Measurements from ENCODE around the gene PPOX.

Gene PPOX

DNA sequence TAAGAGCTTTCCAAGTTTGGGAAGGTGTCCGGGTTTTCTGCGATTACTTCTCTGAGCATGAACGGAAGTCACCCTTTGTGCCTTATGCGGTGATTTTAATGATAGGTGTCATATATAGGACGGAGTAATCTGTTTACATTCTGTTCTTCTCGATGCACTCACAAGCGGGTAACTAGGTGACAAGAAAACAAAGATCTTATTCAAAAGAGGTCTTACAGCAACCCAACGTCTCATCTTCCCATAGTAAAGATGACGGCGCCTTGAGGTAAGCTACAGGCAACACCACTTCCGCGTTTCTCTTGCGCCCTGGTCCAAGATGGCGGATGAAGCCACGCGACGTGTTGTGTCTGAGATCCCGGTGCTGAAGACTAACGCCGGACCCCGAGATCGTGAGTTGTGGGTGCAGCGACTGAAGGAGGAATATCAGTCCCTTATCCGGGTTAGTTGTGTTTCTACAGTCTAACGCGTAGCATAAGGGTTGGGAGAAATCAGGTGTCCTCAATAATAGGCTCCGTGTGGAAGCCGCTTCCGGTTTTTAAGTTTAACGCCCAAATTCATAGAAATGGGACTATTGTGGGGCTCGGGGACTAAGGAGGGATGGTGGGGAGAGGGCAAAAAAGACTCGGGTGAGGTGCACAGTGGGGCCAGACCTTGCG, 12.4 kb upstream of the PPOX start, which contains the start of gene UFC1:
TSS of gene UFC1 (plus strand) at position 297 of the 656 bp plus-strand sequence. CDS start at position 317, 20 bp downstream.
- peak; percentile 49 to 62 for DNase-seq (ENCODE audit: low read depth in 2 of 2)

GRCh38 chr1:161157867-161158266, 8.4 kb upstream of the PPOX start:
- no peak for DNase-seq (ENCODE audit: low read depth in 2 of 2)

DNA sequence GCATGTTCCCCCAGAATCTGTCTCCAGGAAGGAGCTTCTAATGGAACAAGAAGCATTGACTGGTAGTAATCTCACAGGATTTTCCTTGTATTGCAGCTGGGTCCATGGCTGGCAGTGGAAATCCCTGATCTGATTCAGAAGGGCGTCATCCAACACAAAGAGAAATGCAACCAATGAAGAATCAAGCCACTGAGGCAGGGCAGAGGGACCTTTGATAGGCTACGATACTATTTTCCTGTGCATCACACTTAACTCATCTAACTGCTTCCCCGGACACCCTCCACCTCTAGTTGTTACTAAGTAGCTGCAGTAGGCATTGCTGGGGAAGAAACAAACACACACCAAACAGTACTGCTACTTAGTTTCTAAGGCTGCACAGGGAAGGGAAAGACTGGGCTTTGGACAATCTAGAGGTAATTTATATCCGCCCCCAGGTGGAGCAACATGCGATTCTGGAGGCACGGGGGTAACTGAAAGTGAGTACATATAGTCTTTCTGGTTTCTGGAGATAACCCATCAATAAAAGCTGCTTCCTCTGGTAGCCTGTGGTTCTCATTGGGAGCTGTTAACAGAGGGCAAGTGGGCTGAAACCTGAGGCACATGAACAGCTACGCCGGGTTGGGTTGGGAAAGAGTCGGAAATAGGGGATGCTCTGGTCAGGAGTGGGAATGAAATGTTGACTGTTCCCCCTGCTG, 7.8 kb upstream of the PPOX start:
- no peak for DNase-seq (ENCODE audit: low read depth in 2 of 2)

GRCh38 chr1:161159087-161159912, 6.9 kb upstream of the PPOX start, which contains the start of gene USP21:
USP21 (plus strand) TSS chr1:161159500; CDS start chr1:161160641, 1,141 bp downstream.
- DNase-seq (ENCODE audit: low read depth in 2 of 2) = peak; percentile 81 to 88

DNA sequence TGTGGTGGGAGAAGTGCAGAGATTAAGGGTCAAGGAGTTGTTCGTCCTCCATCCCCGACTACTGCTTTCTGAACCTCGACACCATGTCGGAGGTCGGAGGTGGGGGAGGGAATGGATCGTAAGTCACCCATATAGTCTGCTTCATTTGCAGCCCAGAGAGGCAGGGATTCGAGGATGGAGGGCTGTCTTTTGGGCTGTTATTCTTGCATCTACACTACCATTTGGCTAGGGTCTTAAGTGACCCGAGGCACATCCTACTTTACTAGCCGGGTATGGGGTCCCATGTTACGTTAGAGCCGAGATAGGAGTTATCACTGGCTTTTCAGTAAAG, 6.3 kb upstream of the PPOX start:
- DNase-seq (ENCODE audit: low read depth in 2 of 2) = no peak

DNA sequence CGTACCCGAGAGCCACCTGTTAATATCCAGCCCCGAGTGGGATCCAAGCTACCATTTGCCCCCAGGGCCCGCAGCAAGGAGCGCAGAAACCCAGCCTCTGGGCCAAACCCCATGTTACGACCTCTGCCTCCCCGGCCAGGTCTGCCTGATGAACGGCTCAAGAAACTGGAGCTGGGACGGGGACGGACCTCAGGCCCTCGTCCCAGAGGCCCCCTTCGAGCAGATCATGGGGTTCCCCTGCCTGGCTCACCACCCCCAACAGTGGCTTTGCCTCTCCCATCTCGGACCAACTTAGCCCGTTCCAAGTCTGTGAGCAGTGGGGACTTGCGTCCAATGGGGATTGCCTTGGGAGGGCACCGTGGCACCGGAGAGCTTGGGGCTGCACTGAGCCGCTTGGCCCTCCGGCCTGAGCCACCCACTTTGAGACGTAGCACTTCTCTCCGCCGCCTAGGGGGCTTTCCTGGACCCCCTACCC, 5.5 kb upstream of the PPOX start:
- DNase-seq (ENCODE audit: low read depth in 2 of 2) = no peak

DNA sequence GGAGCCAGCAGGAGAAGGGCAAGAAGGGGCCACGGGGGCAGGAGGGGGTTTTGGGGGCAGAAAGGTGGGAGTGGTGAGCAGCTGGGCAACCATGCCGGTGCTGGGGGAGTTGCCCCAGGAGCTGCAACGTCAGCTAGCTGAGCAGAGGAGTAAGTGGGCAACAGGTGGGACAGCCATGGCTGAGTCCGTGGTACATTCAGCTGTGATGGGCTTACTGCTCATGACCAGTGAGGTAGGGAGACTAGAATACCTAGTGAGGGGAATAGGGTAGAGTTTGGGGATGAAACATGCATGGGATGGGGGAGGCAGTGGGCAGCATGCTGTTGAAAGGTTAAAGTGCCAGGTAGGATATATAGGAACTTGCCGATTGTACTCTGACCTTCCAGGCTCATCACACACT, 4.6 kb upstream of the PPOX start:
- DNase-seq (ENCODE audit: low read depth in 2 of 2) = no peak

DNA sequence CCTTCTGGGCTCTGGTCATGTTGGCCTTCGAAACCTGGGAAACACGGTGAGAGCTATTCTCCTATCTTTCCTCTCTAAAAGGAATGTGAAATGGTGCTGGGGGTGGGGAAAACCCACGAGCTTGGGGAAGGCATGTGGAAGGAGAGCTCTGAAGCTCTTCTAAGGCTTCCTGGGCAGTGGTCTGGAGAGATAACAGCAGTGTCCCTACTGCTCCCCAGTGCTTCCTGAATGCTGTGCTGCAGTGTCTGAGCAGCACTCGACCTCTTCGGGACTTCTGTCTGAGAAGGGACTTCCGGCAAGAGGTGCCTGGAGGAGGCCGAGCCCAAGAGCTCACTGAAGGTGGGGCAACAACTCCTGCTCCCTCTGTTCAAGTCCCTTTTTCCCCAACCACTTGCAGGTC, 4.2 kb upstream of the PPOX start:
- no peak for DNase-seq (ENCODE audit: low read depth in 2 of 2)

- no peak for DNase-seq (ENCODE audit: low read depth in 2 of 2)
These were observed 3.4 kb upstream of the PPOX start for GRCh38 chr1:161162806-161163205.

GRCh38 chr1:161163793-161164192, 2.4 kb upstream of the PPOX start:
- DNase-seq (ENCODE audit: low read depth in 2 of 2) = no peak

- no peak for DNase-seq (ENCODE audit: low read depth in 2 of 2)
These were observed 1.2 kb upstream of the PPOX start for GRCh38 chr1:161164901-161165610.

DNA sequence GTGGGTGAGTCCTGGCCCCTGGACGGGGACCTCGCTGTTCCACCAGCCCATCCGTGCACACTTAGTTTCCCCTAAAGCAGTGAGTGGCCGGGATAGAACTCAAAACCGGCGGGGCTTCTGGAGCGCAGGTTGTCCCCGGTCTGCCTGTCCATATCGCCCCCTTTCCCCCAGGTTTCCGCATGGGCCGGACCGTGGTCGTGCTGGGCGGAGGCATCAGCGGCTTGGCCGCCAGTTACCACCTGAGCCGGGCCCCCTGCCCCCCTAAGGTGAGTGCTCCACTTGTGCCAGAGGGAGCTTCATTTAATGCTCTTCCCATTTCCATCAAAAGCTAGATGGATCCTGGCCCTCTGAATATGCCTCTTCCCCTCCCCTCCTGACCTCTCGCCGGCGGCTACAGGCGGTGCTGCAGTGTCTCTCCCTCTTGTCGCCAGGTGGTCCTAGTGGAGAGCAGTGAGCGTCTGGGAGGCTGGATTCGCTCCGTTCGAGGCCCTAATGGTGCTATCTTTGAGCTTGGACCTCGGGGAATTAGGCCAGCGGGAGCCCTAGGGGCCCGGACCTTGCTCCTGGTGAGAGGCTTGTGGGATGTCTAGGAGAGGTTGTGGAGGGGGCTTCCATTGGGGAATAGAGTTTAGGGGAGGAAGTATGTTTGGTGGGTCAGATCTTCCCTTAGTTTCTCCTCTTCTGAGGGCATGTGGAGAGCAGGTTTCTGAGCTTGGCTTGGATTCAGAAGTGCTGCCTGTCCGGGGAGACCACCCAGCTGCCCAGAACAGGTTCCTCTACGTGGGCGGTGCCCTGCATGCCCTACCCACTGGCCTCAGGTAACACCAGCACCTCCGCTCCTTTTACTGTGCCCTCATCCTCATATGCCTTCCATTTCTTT, 683 bp downstream of the PPOX start:
- DNase-seq (ENCODE audit: low read depth in 2 of 2) = no peak

- no peak for DNase-seq (ENCODE audit: low read depth in 2 of 2)
These were observed 2.7 kb downstream of the PPOX start for GRCh38 chr1:161168906-161169305.

GRCh38 chr1:161171191-161171590, 5.0 kb downstream of the PPOX start:
- DNase-seq (ENCODE audit: low read depth in 2 of 2) = no peak

GRCh38 chr1:161171696-161172095, 5.5 kb downstream of the PPOX start:
- no peak for DNase-seq (ENCODE audit: low read depth in 2 of 2)

DNA sequence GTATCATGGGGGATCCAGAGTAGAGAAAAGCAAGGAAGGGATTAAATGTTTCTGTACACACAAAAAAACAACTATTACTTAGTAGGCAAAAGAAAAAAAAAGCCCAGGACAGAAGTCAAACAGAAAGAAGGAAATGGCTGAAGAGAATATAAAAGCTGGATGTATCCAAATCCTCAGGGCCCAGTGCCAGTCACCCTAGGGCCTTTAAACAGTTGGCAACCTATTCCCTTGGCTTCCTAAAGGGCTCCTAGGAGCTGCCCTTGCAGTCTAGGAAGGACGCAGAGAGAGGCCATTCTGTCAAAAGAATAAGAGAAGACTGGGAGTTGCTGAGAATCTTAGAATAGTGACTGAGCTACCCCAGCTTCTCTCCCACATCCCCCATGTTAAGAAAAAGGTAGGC, 6.1 kb downstream of the PPOX start:
- DNase-seq (ENCODE audit: low read depth in 2 of 2) = no peak

GRCh38 chr1:161172776-161173376, 6.7 kb downstream of the PPOX start:
- no peak for DNase-seq (ENCODE audit: low read depth in 2 of 2)

DNA sequence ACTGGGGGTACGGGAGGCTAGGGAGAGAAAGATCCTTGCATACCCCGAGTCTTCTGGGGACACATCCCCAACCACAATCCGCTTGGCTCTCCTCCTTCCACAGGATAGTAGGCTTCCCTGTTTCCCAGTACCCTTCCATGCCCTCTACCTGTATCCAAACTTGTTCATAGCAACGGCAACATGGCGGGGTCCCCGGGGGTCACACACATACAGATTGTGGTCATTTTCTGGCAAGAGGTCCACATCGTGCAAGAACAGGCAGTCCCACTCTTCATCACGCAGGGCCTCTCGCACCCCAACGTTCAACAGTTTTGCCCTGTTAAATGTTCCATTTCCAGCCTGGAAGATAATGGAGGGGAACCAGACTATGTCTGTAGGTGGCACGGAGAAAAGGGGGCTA, 7.5 kb downstream of the PPOX start:
- DNase-seq (ENCODE audit: low read depth in 2 of 2) = no peak

DNA sequence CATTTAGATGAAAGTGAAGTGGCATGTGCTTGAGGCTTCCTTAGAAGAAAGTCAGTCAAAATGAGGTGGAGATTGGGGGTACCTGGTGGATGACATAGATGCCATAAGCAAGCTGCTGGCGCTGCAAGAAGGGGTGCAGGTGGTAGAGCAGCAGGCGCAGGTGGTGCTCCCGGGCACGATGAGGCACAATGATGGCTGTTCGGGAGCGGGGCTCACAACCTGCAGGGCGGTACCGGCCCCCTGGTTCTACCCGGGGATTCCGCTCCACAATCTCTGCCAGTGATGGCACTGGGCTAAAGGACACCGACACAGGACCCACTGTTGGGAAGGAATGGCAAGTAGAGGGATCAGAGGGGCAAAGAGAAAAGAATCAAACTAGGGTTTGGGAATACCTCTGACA, 8.7 kb downstream of the PPOX start:
- no peak for DNase-seq (ENCODE audit: low read depth in 2 of 2)

- no peak for DNase-seq (ENCODE audit: low read depth in 2 of 2)
These were observed 9.7 kb downstream of the PPOX start for GRCh38 chr1:161175771-161176453.

Data from stimulated activated CD8-positive, alpha-beta memory T cell treated with anti-CD3 and anti-CD28 coated beads, Interleukin-2, amount 100 ng/mL, for 1 hour (primary cell).